ENCODE data around the gene ZNF324. TPM values are rescaled to one million over a fixed set of nuclear protein-coding genes. Genes with fewer than 3 reads are reported as not detected.

Gene ZNF324
- total RNA-seq, 1 experiment from 2014 or later: 4.7 TPM

DNA sequence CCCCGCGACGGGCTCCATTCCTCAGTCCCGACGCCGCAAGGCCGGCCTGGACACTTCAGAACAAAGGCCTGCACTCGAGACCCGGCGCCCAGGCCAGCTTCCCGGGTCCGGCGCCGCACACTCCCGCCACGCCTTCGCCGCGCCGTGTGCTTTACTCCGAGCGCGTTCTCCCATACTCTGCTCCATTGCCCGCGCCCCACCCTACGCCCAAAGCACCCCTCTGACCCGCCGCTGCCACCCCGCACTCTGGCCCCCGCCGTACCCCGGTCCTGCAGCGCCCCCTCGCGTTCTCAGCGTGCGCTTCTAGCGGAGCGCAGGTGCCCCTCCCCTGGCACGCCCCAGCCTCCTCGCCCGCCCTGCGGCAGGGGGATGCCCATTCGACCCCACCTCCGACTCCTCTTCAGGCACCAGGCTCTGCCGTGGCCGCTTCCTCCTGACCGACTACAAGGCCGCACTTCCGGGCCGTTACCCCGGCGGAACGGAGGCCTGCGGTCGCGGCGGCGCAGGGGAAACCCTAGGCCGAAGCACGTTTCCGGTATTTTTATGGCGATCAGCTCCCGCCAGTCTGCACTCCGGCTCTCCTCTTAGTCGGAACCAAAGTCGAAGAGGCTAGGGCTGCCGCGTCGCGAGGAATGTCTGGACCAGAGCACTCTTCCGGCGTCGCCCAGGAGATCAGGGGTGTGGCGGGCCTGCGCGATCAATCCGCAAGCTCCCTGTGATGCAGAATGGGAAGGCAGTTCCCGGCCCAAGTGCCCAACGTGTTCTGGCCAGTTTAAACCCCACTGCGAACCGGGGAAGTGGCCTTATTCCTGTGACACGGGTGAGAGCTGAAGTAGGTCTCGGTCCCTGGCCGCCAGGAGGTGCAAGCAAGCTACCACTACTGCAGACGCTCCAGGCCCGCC, 52.7 kb downstream of the ZNF324 start, which contains the start of gene ZBTB45:
ZBTB45 (minus strand) TSS at position 456 of the 902 bp plus-strand sequence. CDS start 2,137 bp downstream, outside the sequence.
- peak; percentile 90 for DNase-seq (ENCODE audit: extremely low read depth, low read depth)

- DNase-seq (ENCODE audit: extremely low read depth, low read depth): no peak
Measured at GRCh38 chr19:58520257-58520599, 53.3 kb downstream of the ZNF324 start.

GRCh38 chr19:58521651-58522050, 54.8 kb downstream of the ZNF324 start:
- DNase-seq (ENCODE audit: extremely low read depth, low read depth): no peak

- no peak for DNase-seq (ENCODE audit: extremely low read depth, low read depth)
Measured at GRCh38 chr19:58522709-58523108, 55.8 kb downstream of the ZNF324 start.

Small RNAs within 50 kb of the gene (small RNA-seq; reads per million reads assigned to genes)
- gene RN7SL693P (0 reads per million in 2 experiments), gene RNU6-1337P (0 reads per million in 2 experiments)

Other genes starting within 250 kb of the ZNF324 start
- 40.4 and 43.4 TPM in 2 replicates for gene ZNF544, start 238.2 kb upstream of the ZNF324 start, total RNA-seq (2014; rRNA removed; shearing (Covaris generic))
- 5.3 and 6.7 TPM in 2 replicates for gene ZNF8, start 188.1 kb upstream of the ZNF324 start, total RNA-seq (2014; rRNA removed; shearing (Covaris generic))
- gene ERVK3-1, start 161.7 kb upstream of the ZNF324 start, total RNA-seq (2014; rRNA removed; shearing (Covaris generic)): 42.4 and 43.2 TPM in 2 replicates
- 2.4 and 2.5 TPM in 2 replicates for gene ZSCAN22, start 140.1 kb upstream of the ZNF324 start, total RNA-seq (2014; rRNA removed; shearing (Covaris generic))
- 4.1 and 9.1 TPM in 2 replicates for gene A1BG, start 113.6 kb upstream of the ZNF324 start, total RNA-seq (2014; rRNA removed; shearing (Covaris generic))
- 2.1 TPM in 2 replicates for gene ZNF497, start 104.3 kb upstream of the ZNF324 start, total RNA-seq (2014; rRNA removed; shearing (Covaris generic))
- 0.30 and 0.78 TPM in 2 replicates for gene ZNF837, start 86.0 kb upstream of the ZNF324 start, total RNA-seq (2014; rRNA removed; shearing (Covaris generic))
- 1,933 and 2,287 TPM in 2 replicates for gene RPS5, start 79.8 kb upstream of the ZNF324 start, total RNA-seq (2014; rRNA removed; shearing (Covaris generic))
- 0.26 TPM in 1 of 2 replicates, not detected in the other for gene RNF225, start 71.4 kb upstream of the ZNF324 start, total RNA-seq (2014; rRNA removed; shearing (Covaris generic))
- 14.7 and 15.7 TPM in 2 replicates for gene ZNF584, start 58.4 kb upstream of the ZNF324 start, total RNA-seq (2014; rRNA removed; shearing (Covaris generic))
- 2.1 and 2.4 TPM in 2 replicates for gene ZNF132, start 26.9 kb upstream of the ZNF324 start, total RNA-seq (2014; rRNA removed; shearing (Covaris generic))
- gene ZNF324B, start 15.5 kb upstream of the ZNF324 start, total RNA-seq (2014; rRNA removed; shearing (Covaris generic)): 2.8 and 3.0 TPM in 2 replicates
- gene ZNF446, start 9.3 kb downstream of the ZNF324 start, total RNA-seq (2014; rRNA removed; shearing (Covaris generic)): 3.7 and 5.1 TPM in 2 replicates
- 20.5 and 27.8 TPM in 2 replicates for gene SLC27A5, start 44.9 kb downstream of the ZNF324 start, total RNA-seq (2014; rRNA removed; shearing (Covaris generic))
- gene ZBTB45, start 52.7 kb downstream of the ZNF324 start, total RNA-seq (2014; rRNA removed; shearing (Covaris generic)): 3.8 and 4.9 TPM in 2 replicates
- 246 and 252 TPM in 2 replicates for gene TRIM28, start 77.0 kb downstream of the ZNF324 start, total RNA-seq (2014; rRNA removed; shearing (Covaris generic))
- gene CHMP2A, start 88.0 kb downstream of the ZNF324 start, total RNA-seq (2014; rRNA removed; shearing (Covaris generic)): 102 and 105 TPM in 2 replicates
- 90.5 and 94.6 TPM in 2 replicates for gene UBE2M, start 91.5 kb downstream of the ZNF324 start, total RNA-seq (2014; rRNA removed; shearing (Covaris generic))
- 16.5 and 20.8 TPM in 2 replicates for gene MZF1, start 106.3 kb downstream of the ZNF324 start, total RNA-seq (2014; rRNA removed; shearing (Covaris generic))

All from NCI-H460 (cell line).